Islet of Langerhans (tissue), 1 donor: ENCODE results near the gene TSFM.

ENCODE experiments used
- FAIRE-seq: peaks from one replicate; lab custom pipeline; 2011; peaks lifted over from hg19 to GRCh38; lab: Jason Lieb, UNC

The TSFM gene

GRCh38 chr12:57782608-57783465 lies at the start of gene TSFM:
TSS of gene TSFM (plus strand) at chr12:57782787. CDS start at chr12:57782802, 15 bp downstream.
- no peak for FAIRE-seq

GRCh38 chr12:57733928-57734327 lies 48.7 kb upstream of the TSFM start:
- FAIRE-seq, result no peak

GRCh38 chr12:57734591-57734990 lies 48.0 kb upstream of the TSFM start:
- no peak for FAIRE-seq

GRCh38 chr12:57735198-57735855 lies 47.3 kb upstream of the TSFM start:
- FAIRE-seq, result no peak

- FAIRE-seq, result no peak
Measured at GRCh38 chr12:57735952-57736740, 46.4 kb upstream of the TSFM start.

- no peak for FAIRE-seq
Measured at GRCh38 chr12:57736741-57737466, 45.7 kb upstream of the TSFM start.

- no peak for FAIRE-seq
Measured at GRCh38 chr12:57737467-57738460, 44.8 kb upstream of the TSFM start.

- no peak for FAIRE-seq
Measured at GRCh38 chr12:57738661-57739237, 43.8 kb upstream of the TSFM start, which contains the start of gene AGAP2. TSS of gene AGAP2 (minus strand) at chr12:57738742. CDS start at chr12:57738246, 496 bp downstream.

- FAIRE-seq, result no peak
Measured at GRCh38 chr12:57739387-57739786, 43.2 kb upstream of the TSFM start.

GRCh38 chr12:57739914-57740538 lies 42.6 kb upstream of the TSFM start:
- FAIRE-seq, result no peak

- no peak for FAIRE-seq
Measured at GRCh38 chr12:57740656-57741412, 41.8 kb upstream of the TSFM start.

GRCh38 chr12:57741413-57741789 lies 41.2 kb upstream of the TSFM start:
- no peak for FAIRE-seq

GRCh38 chr12:57741844-57742738 lies 40.5 kb upstream of the TSFM start:
- FAIRE-seq, result no peak

- no peak for FAIRE-seq
Measured at GRCh38 chr12:57743769-57744168, 38.8 kb upstream of the TSFM start.

GRCh38 chr12:57744194-57744776 lies 38.3 kb upstream of the TSFM start:
- no peak for FAIRE-seq

GRCh38 chr12:57744777-57745484 lies 37.7 kb upstream of the TSFM start, which contains the start of gene TSPAN31:
TSS of gene TSPAN31 (plus strand) at chr12:57745039. CDS start at chr12:57745155, 116 bp downstream.
- FAIRE-seq, result peak; percentile 53

- FAIRE-seq, result no peak
Measured at GRCh38 chr12:57745485-57745881, 37.1 kb upstream of the TSFM start.
